Measurements from ENCODE around the gene PTMS. TPM values are rescaled to one million over a fixed set of nuclear protein-coding genes. Genes with fewer than 3 reads are reported as not detected.
A peak's percentile ranks its signal among the peaks of the same experiment; 100 is the strongest.

Gene PTMS
- total and polyA plus RNA-seq, 3 donors from 2014 or later: 53.4 to 185 (median 64.3) TPM

GRCh38 chr12:6764011-6764828 lies 1.9 kb upstream of the PTMS start:
- H3K4me3 ChIP-seq: peak overlapping the region; percentile 12 to 44
- H3K4me1 ChIP-seq: peaks cover 26% of the 10 kb centered on the region
- WGBS, 2 donors: 0% methylated on average over 14 to 16 of the region's 16 CpGs
- H3K27me3 ChIP-seq: no peaks in the 10 kb centered on the region
- H3K27ac ChIP-seq: peak overlapping the region; percentile 87 to 96
- H3K9me3 ChIP-seq: no peaks in the 10 kb centered on the region
- intact Hi-C loops (cut with DNase I; ENCODE audit: low total_unique reads): no loop called here
- DNase-seq: peak; percentile 92
- TF ChIP-seq POLR2A (IDR thresholded peaks at IDR 0.05) (no peak), CTCF (IDR thresholded peaks at IDR 0.05) (no peak)
- no peaks in the 10 kb centered on the region for H3K36me3 ChIP-seq (ENCODE audit: low read depth, missing control alignments)

GRCh38 chr12:6765048-6765633 lies 1.0 kb upstream of the PTMS start:
- peak overlapping the region in 1 of 2 donors; percentile 60 for H3K4me3 ChIP-seq
- no peaks in the 10 kb centered on the region for H3K27me3 ChIP-seq
- peak overlapping the region; percentile 87 to 96 for H3K27ac ChIP-seq
- DNase-seq: no peak
- no peaks in the 10 kb centered on the region for H3K36me3 ChIP-seq (ENCODE audit: low read depth, missing control alignments)
- WGBS, 2 donors: 8 to 11% methylated on average over 7 of the region's 7 CpGs
- TF ChIP-seq POLR2A (IDR thresholded peaks at IDR 0.05) (no peak), CTCF (IDR thresholded peaks at IDR 0.05) (no peak)
- intact Hi-C loops (cut with DNase I; ENCODE audit: low total_unique reads): no loop called here
- H3K9me3 ChIP-seq: no peaks in the 10 kb centered on the region
- peaks cover 34% of the 10 kb centered on the region for H3K4me1 ChIP-seq

- Histone ChIP-seq H3K9me3 (no peaks in the 10 kb centered on the region), H3K27me3 (no peaks in the 10 kb centered on the region), H3K36me3 (ENCODE audit: low read depth, missing control alignments) (no peaks in the 10 kb centered on the region), H3K4me3 (peak overlapping the region; percentile 72 to 93), H3K27ac (peak overlapping the region; percentile 67 to 96), H3K4me1 (peaks cover 50% of the 10 kb centered on the region)
- WGBS, 2 donors: 1% methylated on average over 22 to 64 of the region's 88 CpGs
- TF ChIP-seq CTCF (IDR thresholded peaks at IDR 0.05): peak; percentile 44 to 71 (median 64)
- no peak for TF ChIP-seq POLR2A (IDR thresholded peaks at IDR 0.05)
- intact Hi-C loops (cut with DNase I; ENCODE audit: low total_unique reads): no loop called here
- DNase-seq: peak; percentile 76
These were observed 637 bp downstream of the PTMS start for GRCh38 chr12:6766651-6767349.

- no peak for TF ChIP-seq CTCF (IDR thresholded peaks at IDR 0.05)
- TF ChIP-seq POLR2A (IDR thresholded peaks at IDR 0.05): no peak
- peaks cover 52% of the 10 kb centered on the region for H3K4me1 ChIP-seq
These were observed 1.5 kb downstream of the PTMS start for GRCh38 chr12:6767353-6768319.

More at GRCh38 chr12:6767353-6768319, 1.5 kb downstream of the PTMS start:
- H3K4me3 ChIP-seq: peak overlapping the region; percentile 72 to 93
- no peaks in the 10 kb centered on the region for H3K36me3 ChIP-seq (ENCODE audit: low read depth, missing control alignments)
- 4 to 6% methylated on average over 24 to 44 of the region's 44 CpGs for WGBS, 2 donors
- intact Hi-C loops (cut with DNase I; ENCODE audit: low total_unique reads): no loop called here
- H3K27me3 ChIP-seq: no peaks in the 10 kb centered on the region
- H3K27ac ChIP-seq: peak overlapping the region; percentile 67 to 96
- DNase-seq: peak; percentile 34
- no peaks in the 10 kb centered on the region for H3K9me3 ChIP-seq

Measured in testis (tissue), 3 donors.